B cell (primary cell): ENCODE results near the gene CTNNA3. TPM values are rescaled to one million over a fixed set of nuclear protein-coding genes. Genes with fewer than 3 reads are reported as not detected.

Source experiments
- ATAC-seq: fragments of 200-7000 bp; cut with Tn5 transposase; one replicate; pipeline ENCODE4 v1.10.0; 2021; ENCODE audit warnings: low read depth, mild to moderate bottlenecking, moderate number of reproducible peaks, moderate library complexity
- CTCF ChIA-PET: fragments of 350-600 bp; sonication (Branson Sonifier 250); formaldehyde crosslinking; loops from one replicate; lab custom pipeline; 2021; ENCODE audit warnings: antibody characterized with exemption, inconsistent platforms; lab: Charles Lee
- POLR2A ChIA-PET: fragments of 350-600 bp; sonication (Branson Sonifier 250); formaldehyde crosslinking; loops from one replicate; lab custom pipeline; 2021; ENCODE audit warnings: antibody characterized with exemption; lab: Charles Lee
- DNase-seq: peaks from one replicate; pipeline ENCODE4 v3.0.0; 2013
- H2AFZ ChIP-seq: 2 replicates; pipeline ENCODE4 v1.6.1; 2012; ENCODE audit warnings: mild to moderate bottlenecking, low read depth, low read length; ENCODE audit not compliant: insufficient read depth, poor library complexity, severe bottlenecking
- H3K27ac ChIP-seq, 2 donors: 1 replicate in 1 of 2; 2 replicates in 1 of 2; pipeline ENCODE4 v1.5.1; 2012 to 2013; ENCODE audit warnings: low read length in 2 of 2, mild to moderate bottlenecking in 2 of 2, moderate library complexity in 1 of 2
- H3K27me3 ChIP-seq, 4 experiments: fragments of 200-600 bp in 1 of 4; sonication (generic) in 1 of 4; replicated peaks in 1 of 4; 1 replicate in 2 of 4; 2 replicates in 2 of 4; pipeline versions ENCODE4 v1.6.1 to v1.7.0; 2013 to 2016; ENCODE audit warnings: low read length in 3 of 4, mild to moderate bottlenecking in 2 of 4, mixed read lengths in 1 of 4, moderate library complexity in 1 of 4; ENCODE audit not compliant: insufficient read depth in 4 of 4, control insufficient read depth in 3 of 4; ENCODE audit errors: control extremely low read depth in 1 of 4
- H3K36me3 ChIP-seq, 2 experiments: replicated peaks in 1 of 2; 1 replicate in 1 of 2; 2 replicates in 1 of 2; pipeline versions ENCODE4 v1.6.1 to v1.7.1; 2013; ENCODE audit warnings: low read length in 1 of 2; ENCODE audit not compliant: insufficient read depth in 2 of 2, control insufficient read depth in 1 of 2; ENCODE audit errors: control extremely low read depth in 1 of 2, extremely low read depth in 1 of 2
- H3K4me1 ChIP-seq, 2 donors: fragments of 200-600 bp in 1 of 2; sonication (generic) in 1 of 2; 1 replicate in 1 of 2; 2 replicates in 1 of 2; pipeline versions ENCODE4 v1.5.1 to v1.6.1; 2013 to 2017; ENCODE audit warnings: low read length in 2 of 2; ENCODE audit not compliant: control insufficient read depth in 2 of 2, insufficient read depth in 2 of 2
- H3K4me2 ChIP-seq: replicated peaks from 2 replicates; pipeline ENCODE3; 2012; ENCODE audit warnings: mild to moderate bottlenecking, low read depth, low read length; ENCODE audit not compliant: poor library complexity, severe bottlenecking
- H3K4me3 ChIP-seq, 5 experiments: fragments of 200-600 bp in 1 of 5; sonication (generic) in 1 of 5; 1 replicate in 3 of 5; 2 replicates in 2 of 5; pipeline versions ENCODE4 v1.5.1 to v1.7.0; 2011 to 2016; ENCODE audit warnings: low read length in 4 of 5, mild to moderate bottlenecking in 4 of 5, low read depth in 2 of 5, control low read depth in 1 of 5, moderate library complexity in 1 of 5; ENCODE audit not compliant: insufficient read depth in 1 of 5; ENCODE audit errors: control extremely low read depth in 1 of 5, extremely low read depth in 1 of 5
- H3K79me2 ChIP-seq: fragments of 200-600 bp; sonication (generic); one replicate; pipeline ENCODE4 v1.6.0; 2016; ENCODE audit warnings: low read length; ENCODE audit not compliant: control insufficient read depth, insufficient read depth
- H3K9ac ChIP-seq: fragments of 200-600 bp; sonication (generic); 2 replicates; pipeline ENCODE4 v1.6.1; 2017; ENCODE audit warnings: mild to moderate bottlenecking, low read length, moderate library complexity
- H3K9me3 ChIP-seq, 3 donors: one replicate each; pipeline versions ENCODE4 v1.6.1 to v1.7.1; 2013; ENCODE audit warnings: low read length in 2 of 3; ENCODE audit not compliant: control insufficient read depth in 2 of 3, insufficient read depth in 1 of 3; ENCODE audit errors: control extremely low read depth in 1 of 3
- H4K20me1 ChIP-seq: 2 replicates; pipeline ENCODE4 v1.6.0; 2012; ENCODE audit warnings: mild to moderate bottlenecking, low read length; ENCODE audit not compliant: insufficient read depth, control insufficient read depth, poor library complexity, severe bottlenecking
- H3K27ac Mint-ChIP-seq: one replicate; pipeline ENCODE4 v1.8.0; 2021; ENCODE audit warnings: mixed read lengths
- H3K27me3 Mint-ChIP-seq: one replicate; pipeline ENCODE4 v1.8.0; 2021; ENCODE audit warnings: mixed read lengths
- H3K4me1 Mint-ChIP-seq: one replicate; pipeline ENCODE4 v1.8.0; 2021; ENCODE audit warnings: mixed read lengths
- H3K4me3 Mint-ChIP-seq: one replicate; pipeline ENCODE4 v1.8.0; 2021; ENCODE audit warnings: mixed read lengths
- H3K9me3 Mint-ChIP-seq: one replicate; pipeline ENCODE4 v1.8.0; 2022; ENCODE audit warnings: mixed read lengths; ENCODE audit not compliant: insufficient read depth
- CTCF ChIP-seq: fragments of 200-600 bp; IDR thresholded peaks from one replicate; pipeline ENCODE4 v1.8.0; 2022; ENCODE audit warnings: antibody characterized with exemption, mild to moderate bottlenecking
- EZH2 ChIP-seq: IDR thresholded peaks from 2 replicates; pipeline ENCODE4 v1.6.1; 2012; ENCODE audit warnings: borderline replicate concordance, low read depth, mild to moderate bottlenecking, moderate library complexity, low read length; ENCODE audit not compliant: insufficient read depth, poor library complexity, severe bottlenecking
- WGBS: methylation state at CpG from one replicate; pipeline ENCODE4 v1.1.5; 2013; ENCODE audit warnings: missing lambda C conversion rate; ENCODE audit not compliant: insufficient coverage; 5-methylcytosine and 5-hydroxymethylcytosine counted together
- intact Hi-C: fragments of 100-400 bp; cut with micrococcal nuclease; formaldehyde crosslinking; loops from one replicate; pipeline ENCODE4 v1.10.0; 2022
- polyA plus RNA-seq: library from polyadenylated mRNA; depleted of rRNA; stranded (reverse); fragments of >200 nt; gene quantifications from 2 replicates; pipeline ENCODE4 v1.2.3, GENCODE V29; 2012
- total RNA-seq, 2 donors: library from RNA; stranded (reverse); fragments of 120-200 nt in 1 of 2; gene quantifications; 1 replicate in 1 of 2; 2 replicates in 1 of 2; pipeline versions ENCODE4 v1.2.3 to v1.2.4, GENCODE V29; 2013 to 2022

The CTNNA3 gene
- total and polyA plus RNA-seq, 2 donors (not counting 1 experiment from before 2014, with no cell fraction given): 0.01 TPM; not detected in 1

GRCh38 chr10:66085906-66086305, 1610.1 kb downstream of the CTNNA3 start:
- TF ChIP-seq CTCF (no peak), EZH2 (no peak)

GRCh38 chr10:66071907-66072306, 1624.1 kb downstream of the CTNNA3 start:
- Histone ChIP-seq H3K4me3 (no peak overlapping the region), H3K27me3 (no peaks in the 10 kb centered on the region), H3K9me3 (peaks cover 0 to 4% (median 0%) of the 10 kb centered on the region in 3 donors), H3K4me2 (no peak overlapping the region), H2AFZ (no peak overlapping the region), H3K36me3 (no peaks in the 10 kb centered on the region), H3K9ac (no peak overlapping the region), H4K20me1 (no peaks in the 10 kb centered on the region), H3K4me1 (no peaks in the 10 kb centered on the region), H3K27ac (no peak overlapping the region), H3K79me2 (no peaks in the 10 kb centered on the region)
- no peak for ATAC-seq
- H3K27me3 Mint-ChIP-seq: no peaks in the 10 kb centered on the region
- WGBS: no CpG with 5 or more reads among the region's 2 CpGs
- no peaks in the 10 kb centered on the region for H3K4me1 Mint-ChIP-seq
- peaks cover 4% of the 10 kb centered on the region for H3K9me3 Mint-ChIP-seq
- TF ChIP-seq CTCF (no peak), EZH2 (no peak)
- H3K27ac Mint-ChIP-seq: no peak overlapping the region
- POLR2A ChIA-PET: no interaction called here
- intact Hi-C loops: no loop called here
- CTCF ChIA-PET: no interaction called here
- DNase-seq: no peak
- no peak overlapping the region for H3K4me3 Mint-ChIP-seq

More at GRCh38 chr10:66085906-66086305, 1610.1 kb downstream of the CTNNA3 start:
- no peaks in the 10 kb centered on the region for H3K79me2 ChIP-seq
- WGBS: no CpG with 5 or more reads among the region's 1 CpG
- no peak overlapping the region for H3K27ac Mint-ChIP-seq
- no peak overlapping the region for H2AFZ ChIP-seq
- H3K4me1 ChIP-seq: no peaks in the 10 kb centered on the region
- no peaks in the 10 kb centered on the region for H3K4me1 Mint-ChIP-seq
- no peak overlapping the region for H3K27ac ChIP-seq
- no peaks in the 10 kb centered on the region for H3K27me3 ChIP-seq
- no peaks in the 10 kb centered on the region for H3K9me3 Mint-ChIP-seq
- H3K9ac ChIP-seq: no peak overlapping the region
- intact Hi-C loops: no loop called here
- H4K20me1 ChIP-seq: no peaks in the 10 kb centered on the region
- H3K4me2 ChIP-seq: no peak overlapping the region
- ChIA-PET POLR2A (no interaction called here), CTCF (no interaction called here)
- no peaks in the 10 kb centered on the region for H3K27me3 Mint-ChIP-seq
- no peaks in the 10 kb centered on the region for H3K9me3 ChIP-seq
- no peaks in the 10 kb centered on the region for H3K36me3 ChIP-seq
- DNase-seq (no peak), ATAC-seq (no peak)
- H3K4me3 Mint-ChIP-seq: no peak overlapping the region
- no peak overlapping the region for H3K4me3 ChIP-seq
